NCI-H2171 (cell line): ENCODE measurements around the gene PPP2R5A.
"Not testable (repeated sequence)": the region's sequence is repeated elsewhere in the genome, so short reads cannot be mapped to it uniquely, and the experiment has no call there.

ENCODE experiments used
- DNase-seq: peaks from one replicate; lab custom pipeline; 2025; lab: John Stamatoyannopoulos, UW

Gene PPP2R5A

GRCh38 chr1:212301580-212301979, 16.4 kb downstream of the PPP2R5A start:
- DNase-seq = no peak

- no peak for DNase-seq
These were observed 17.7 kb downstream of the PPP2R5A start for GRCh38 chr1:212302745-212303383.

GRCh38 chr1:212305342-212305741, 20.1 kb downstream of the PPP2R5A start:
- no peak for DNase-seq

GRCh38 chr1:212305984-212306452, 20.8 kb downstream of the PPP2R5A start:
- not testable (repeated sequence) for DNase-seq

GRCh38 chr1:212309967-212310366, 24.8 kb downstream of the PPP2R5A start:
- DNase-seq = no peak

GRCh38 chr1:212310383-212310782, 25.2 kb downstream of the PPP2R5A start:
- no peak for DNase-seq

GRCh38 chr1:212311836-212312497, 26.8 kb downstream of the PPP2R5A start:
- no peak for DNase-seq

GRCh38 chr1:212313616-212314015, 28.4 kb downstream of the PPP2R5A start:
- no peak for DNase-seq

- no peak for DNase-seq
These were observed 30.0 kb downstream of the PPP2R5A start for GRCh38 chr1:212315184-212315583.

- no peak for DNase-seq
These were observed 30.7 kb downstream of the PPP2R5A start for GRCh38 chr1:212315907-212316306.

- no peak for DNase-seq
These were observed 32.7 kb downstream of the PPP2R5A start for GRCh38 chr1:212317916-212318315.

GRCh38 chr1:212321031-212321430, 35.8 kb downstream of the PPP2R5A start:
- DNase-seq = not testable (repeated sequence)

- DNase-seq = no peak
These were observed 37.9 kb downstream of the PPP2R5A start for GRCh38 chr1:212323066-212323465.

GRCh38 chr1:212326541-212326940, 41.3 kb downstream of the PPP2R5A start:
- no peak for DNase-seq

- no peak for DNase-seq
These were observed 43.0 kb downstream of the PPP2R5A start for GRCh38 chr1:212328248-212328647.

- no peak for DNase-seq
These were observed 43.9 kb downstream of the PPP2R5A start for GRCh38 chr1:212329105-212329504.

GRCh38 chr1:212341090-212341489, 55.9 kb downstream of the PPP2R5A start:
- DNase-seq = no peak

GRCh38 chr1:212344905-212345304, 59.7 kb downstream of the PPP2R5A start:
- no peak for DNase-seq

GRCh38 chr1:212346601-212347000, 61.4 kb downstream of the PPP2R5A start:
- DNase-seq = no peak

- no peak for DNase-seq
These were observed 66.6 kb downstream of the PPP2R5A start for GRCh38 chr1:212351588-212352362.

GRCh38 chr1:212353181-212353580, 68.0 kb downstream of the PPP2R5A start:
- no peak for DNase-seq

- DNase-seq = no peak
These were observed 69.3 kb downstream of the PPP2R5A start for GRCh38 chr1:212354464-212354863.
